H9 (cell line): ENCODE measurements around the gene PLD1. TPM values are rescaled to one million over a fixed set of nuclear protein-coding genes. Genes with fewer than 3 reads are reported as not detected.

Experiments used
- DNase-seq: peaks from one replicate; pipeline ENCODE4 v3.0.0-alpha.2; 2017
- H2AFZ ChIP-seq: one replicate; pipeline ENCODE4 v1.6.1; 2013; ENCODE audit warnings: mild to moderate bottlenecking, low read length, control low read depth, moderate library complexity
- H2AK5ac ChIP-seq: 2 replicates; pipeline ENCODE4 v1.6.1; 2013; ENCODE audit warnings: low read length, control low read depth, mixed read lengths; ENCODE audit not compliant: insufficient read length
- H2BK120ac ChIP-seq: one replicate; pipeline ENCODE4 v1.6.1; 2013; ENCODE audit warnings: low read depth, mild to moderate bottlenecking, low read length, control low read depth, inconsistent platforms; ENCODE audit not compliant: poor library complexity, severe bottlenecking
- H2BK12ac ChIP-seq: 2 replicates; pipeline ENCODE4 v1.6.1; 2013; ENCODE audit warnings: low read length, control low read depth, mixed read lengths, low read depth; ENCODE audit not compliant: insufficient read length
- H2BK15ac ChIP-seq: 2 replicates; pipeline ENCODE4 v1.6.1; 2013; ENCODE audit warnings: low read depth, low read length, control low read depth
- H2BK20ac ChIP-seq: one replicate; pipeline ENCODE4 v1.6.1; 2013; ENCODE audit warnings: low read depth, mild to moderate bottlenecking, low read length, control low read depth, inconsistent platforms; ENCODE audit not compliant: poor library complexity, severe bottlenecking
- H2BK5ac ChIP-seq: 2 replicates; pipeline ENCODE4 v1.6.1; 2013; ENCODE audit warnings: low read length, control low read depth, mixed read lengths; ENCODE audit not compliant: insufficient read length
- H3K14ac ChIP-seq: 2 replicates; pipeline ENCODE4 v1.6.1; 2013; ENCODE audit warnings: low read length, control low read depth; ENCODE audit not compliant: insufficient read depth
- H3K18ac ChIP-seq: 2 replicates; pipeline ENCODE4 v1.6.1; 2013; ENCODE audit warnings: low read depth, mild to moderate bottlenecking, mixed read lengths, low read length, control low read depth; ENCODE audit not compliant: insufficient read length
- H3K23ac ChIP-seq: 2 replicates; pipeline ENCODE4 v1.6.1; 2013; ENCODE audit warnings: low read length, control low read depth, mixed read lengths, low read depth; ENCODE audit not compliant: insufficient read length
- H3K23me2 ChIP-seq: 2 replicates; pipeline ENCODE4 v1.6.1; 2013; ENCODE audit warnings: low read depth, mild to moderate bottlenecking, mixed read lengths, low read length, control low read depth; ENCODE audit not compliant: insufficient read length, poor library complexity, severe bottlenecking
- H3K27ac ChIP-seq: 2 replicates; pipeline ENCODE4 v1.5.1; 2013; ENCODE audit warnings: low read length, control low read depth, mixed read lengths, low read depth; ENCODE audit not compliant: insufficient read length
- H3K27me3 ChIP-seq: 2 replicates; pipeline ENCODE4 v1.6.1; 2013; ENCODE audit warnings: low read length, control low read depth, inconsistent platforms; ENCODE audit not compliant: insufficient read depth
- H3K4ac ChIP-seq: 2 replicates; pipeline ENCODE4 v1.6.1; 2013; ENCODE audit warnings: low read depth, mild to moderate bottlenecking, control low read depth, inconsistent platforms, low read length, moderate library complexity
- H3K4me1 ChIP-seq: 2 replicates; pipeline ENCODE4 v1.6.1; 2013; ENCODE audit warnings: low read length, control low read depth, inconsistent platforms; ENCODE audit not compliant: insufficient read depth
- H3K4me2 ChIP-seq: 2 replicates; pipeline ENCODE4 v1.6.1; 2013; ENCODE audit warnings: low read length, control low read depth, mixed read lengths; ENCODE audit not compliant: insufficient read length, insufficient read depth
- H3K56ac ChIP-seq: 2 replicates; pipeline ENCODE4 v1.6.1; 2013; ENCODE audit warnings: low read depth, mild to moderate bottlenecking, mixed read lengths, low read length, control low read depth; ENCODE audit not compliant: insufficient read length
- H3K79me1 ChIP-seq: 2 replicates; pipeline ENCODE4 v1.6.1; 2013; ENCODE audit warnings: low read depth, mild to moderate bottlenecking, moderate library complexity, low read length, control low read depth, inconsistent platforms; ENCODE audit not compliant: insufficient read depth, poor library complexity, severe bottlenecking
- H3K79me2 ChIP-seq: 2 replicates; pipeline ENCODE4 v1.6.1; 2013; ENCODE audit warnings: low read length, control low read depth, inconsistent platforms; ENCODE audit not compliant: insufficient read depth
- H3K9ac ChIP-seq: 2 replicates; pipeline ENCODE4 v1.6.1; 2013; ENCODE audit warnings: low read length, control low read depth, mixed read lengths; ENCODE audit not compliant: insufficient read length; ENCODE audit errors: extremely low read depth
- H3K9me3 ChIP-seq: one replicate; pipeline ENCODE4 v1.6.1; 2013; ENCODE audit warnings: low read depth, low read length, inconsistent platforms; ENCODE audit not compliant: control insufficient read depth
- H3T11ph ChIP-seq: one replicate; pipeline ENCODE4 v1.6.1; 2013; ENCODE audit warnings: mild to moderate bottlenecking, low read length, control low read depth, inconsistent platforms
- H4K20me1 ChIP-seq: one replicate; pipeline ENCODE4 v1.6.1; 2013; ENCODE audit not compliant: control insufficient read depth, insufficient read length, insufficient read depth
- H4K5ac ChIP-seq: 2 replicates; pipeline ENCODE4 v1.6.1; 2013; ENCODE audit warnings: low read depth, mild to moderate bottlenecking, mixed read lengths, low read length, control low read depth; ENCODE audit not compliant: insufficient read length
- H4K8ac ChIP-seq: replicated peaks from 2 replicates; pipeline ENCODE4 v1.6.1; 2013; ENCODE audit warnings: low read length, control low read depth, mixed read lengths, low read depth; ENCODE audit not compliant: insufficient read length
- H4K91ac ChIP-seq: 2 replicates; pipeline ENCODE4 v1.6.1; 2013; ENCODE audit warnings: low read depth, mild to moderate bottlenecking, moderate library complexity, mixed read lengths, low read length, control low read depth; ENCODE audit not compliant: insufficient read length
- H3K27ac Mint-ChIP-seq, 3 experiments: 2 replicates in 2 of 3; 3 replicates in 1 of 3; pipeline ENCODE4 v1.8.0; 2020 to 2021; ENCODE audit warnings: mixed read lengths in 3 of 3, mild to moderate bottlenecking in 1 of 3, moderate library complexity in 1 of 3
- H3K27me3 Mint-ChIP-seq: 2 replicates; pipeline ENCODE4 v1.8.0; 2021; ENCODE audit warnings: low read depth, mild to moderate bottlenecking, moderate library complexity, mixed read lengths
- H3K36me3 Mint-ChIP-seq, 3 experiments: 2 replicates in 2 of 3; 3 replicates in 1 of 3; pipeline ENCODE4 v1.8.0; 2020 to 2021; ENCODE audit warnings: low read depth in 3 of 3, mixed read lengths in 3 of 3; ENCODE audit not compliant: insufficient read depth in 1 of 3
- H3K4me1 Mint-ChIP-seq, 2 experiments: 2 replicates each; pipeline ENCODE4 v1.8.0; 2020; ENCODE audit warnings: mixed read lengths in 2 of 2
- H3K4me3 Mint-ChIP-seq, 2 experiments: 2 replicates in 1 of 2; 3 replicates in 1 of 2; pipeline ENCODE4 v1.8.0; 2020 to 2021; ENCODE audit warnings: mild to moderate bottlenecking in 2 of 2, mixed read lengths in 2 of 2, moderate library complexity in 1 of 2
- H3K9me3 Mint-ChIP-seq, 2 experiments: 2 replicates in 1 of 2; 3 replicates in 1 of 2; pipeline ENCODE4 v1.8.0; 2020; ENCODE audit warnings: mild to moderate bottlenecking in 2 of 2, mixed read lengths in 2 of 2, moderate library complexity in 1 of 2
- WGBS: extraction: QIAGEN DNeasy Blood & Tissue Kit; methylation state at CpG from one replicate; pipeline ENCODE4 v1.1.7; 2013; ENCODE audit warnings: missing lambda C conversion rate, low lambda C conversion rate, mixed read lengths; ENCODE audit not compliant: insufficient read length; ENCODE audit errors: extremely low coverage; 5-methylcytosine and 5-hydroxymethylcytosine counted together
- total RNA-seq: library from RNA; stranded (reverse); gene quantifications from 2 replicates; pipeline ENCODE4 v1.2.1, GENCODE V29; 2021
- TF ChIP-seq, protein P1 (sequence below): fragments of 200-600 bp; sonication (generic); conservative IDR thresholded peaks from 3 replicates; pipeline ENCODE4 v1.8.0; 2021; ENCODE audit warnings: antibody characterized with exemption, mild to moderate bottlenecking

PLD1 gene
- total RNA-seq, 1 experiment from 2014 or later = 1.8 TPM

DNA sequence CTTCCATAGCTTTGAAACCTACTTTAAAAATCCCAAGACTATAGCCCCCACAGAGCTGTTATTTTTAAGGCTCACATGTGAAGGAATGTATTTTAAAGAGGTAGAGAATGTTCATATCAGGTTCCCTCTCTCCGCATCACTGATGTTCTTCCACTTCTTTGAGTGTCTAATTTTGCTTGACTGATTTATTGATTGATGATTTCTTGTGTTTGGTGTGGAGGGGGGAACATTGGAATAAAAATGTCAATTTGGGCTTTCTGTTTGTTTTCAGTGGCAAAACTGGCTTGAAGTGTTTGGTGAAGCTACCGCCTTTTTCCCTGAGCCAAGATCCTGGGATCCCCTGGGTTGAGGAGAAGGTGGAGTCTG lies 30.1 kb upstream of the PLD1 start:
- WGBS = no CpG with 5 or more reads among the region's 2 CpGs
- no peaks in the 10 kb centered on the region for H3K27me3 Mint-ChIP-seq

More for the DNA sequence above, 30.1 kb upstream of the PLD1 start:
- Histone ChIP-seq H3T11ph (no peak overlapping the region), H3K9me3 (no peaks in the 10 kb centered on the region), H3K27me3 (no peaks in the 10 kb centered on the region), H3K23ac (no peak overlapping the region), H3K14ac (0 out of 2 replicates have a peak overlapping the region, but pooled peaks have one; percentile 21), H2AK5ac (no peak overlapping the region), H2BK12ac (no peak overlapping the region), H3K4me2 (no peak overlapping the region), H3K27ac (no peak overlapping the region), H2BK20ac (no peak overlapping the region), H2BK5ac (no peak overlapping the region), H2AFZ (no peak overlapping the region), H2BK15ac (no peak overlapping the region), H4K5ac (no peak overlapping the region), H3K9ac (no peak overlapping the region), H4K8ac (no peak overlapping the region), H3K4me1 (0 out of 2 replicates have a peak, but pooled peaks cover 2% of the 10 kb centered on the region), H3K4ac (no peak overlapping the region), H4K20me1 (no peaks in the 10 kb centered on the region), H2BK120ac (no peak overlapping the region), H3K56ac (no peak overlapping the region), H3K18ac (peak overlapping the region; percentile 15), H3K23me2 (no peaks in the 10 kb centered on the region), H3K79me2 (no peaks in the 10 kb centered on the region), H4K91ac (no peak overlapping the region), H3K79me1 (no peaks in the 10 kb centered on the region)
- no peak for DNase-seq
- H3K4me1 Mint-ChIP-seq = peaks cover 13 to 23% of the 10 kb centered on the region in 2 experiments
- H3K36me3 Mint-ChIP-seq = no peaks in the 10 kb centered on the region
- TF ChIP-seq, protein P1, sequence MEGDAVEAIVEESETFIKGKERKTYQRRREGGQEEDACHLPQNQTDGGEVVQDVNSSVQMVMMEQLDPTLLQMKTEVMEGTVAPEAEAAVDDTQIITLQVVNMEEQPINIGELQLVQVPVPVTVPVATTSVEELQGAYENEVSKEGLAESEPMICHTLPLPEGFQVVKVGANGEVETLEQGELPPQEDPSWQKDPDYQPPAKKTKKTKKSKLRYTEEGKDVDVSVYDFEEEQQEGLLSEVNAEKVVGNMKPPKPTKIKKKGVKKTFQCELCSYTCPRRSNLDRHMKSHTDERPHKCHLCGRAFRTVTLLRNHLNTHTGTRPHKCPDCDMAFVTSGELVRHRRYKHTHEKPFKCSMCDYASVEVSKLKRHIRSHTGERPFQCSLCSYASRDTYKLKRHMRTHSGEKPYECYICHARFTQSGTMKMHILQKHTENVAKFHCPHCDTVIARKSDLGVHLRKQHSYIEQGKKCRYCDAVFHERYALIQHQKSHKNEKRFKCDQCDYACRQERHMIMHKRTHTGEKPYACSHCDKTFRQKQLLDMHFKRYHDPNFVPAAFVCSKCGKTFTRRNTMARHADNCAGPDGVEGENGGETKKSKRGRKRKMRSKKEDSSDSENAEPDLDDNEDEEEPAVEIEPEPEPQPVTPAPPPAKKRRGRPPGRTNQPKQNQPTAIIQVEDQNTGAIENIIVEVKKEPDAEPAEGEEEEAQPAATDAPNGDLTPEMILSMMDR = no peak
- no peak overlapping the region for H3K4me3 Mint-ChIP-seq
- H3K9me3 Mint-ChIP-seq = no peaks in the 10 kb centered on the region
- H3K27ac Mint-ChIP-seq = peak overlapping the region in 2 of 3 experiments; percentile 20 to 41; a peak in 3 of 7 replicates
